Natural killer cell treated with Interleukin-12 subunit alpha and Interleukin-12 subunit beta and Interleukin-15 and Interleukin-18, amount 100 ng/mL, for 72 hours (primary cell): ENCODE results near the gene PRSS50. TPM values are rescaled to one million over a fixed set of nuclear protein-coding genes. Genes with fewer than 3 reads are reported as not detected.

Experiments used
- ATAC-seq, 2 donors: fragments of 150-1000 bp; cut with Tn5 transposase in 1 of 2; sonication (Bioruptor Pico), chemical (Tn5 transposase) in 1 of 2; 2 replicates each; pipeline ENCODE4 v1.10.0; 2021
- DNase-seq: peaks from one replicate; pipeline ENCODE4 v3.0.0; 2022; ENCODE audit warnings: low spot score
- H3K27ac Mint-ChIP-seq, 2 donors: 1 replicate in 1 of 2; 2 replicates in 1 of 2; pipeline ENCODE4 v1.8.0; 2022; ENCODE audit warnings: mixed read lengths in 2 of 2, mild to moderate bottlenecking in 1 of 2, moderate library complexity in 1 of 2
- H3K27me3 Mint-ChIP-seq, 2 donors: 1 replicate in 1 of 2; 2 replicates in 1 of 2; pipeline ENCODE4 v1.8.0; 2022; ENCODE audit warnings: mixed read lengths in 2 of 2
- H3K36me3 Mint-ChIP-seq: one replicate; pipeline ENCODE4 v1.8.0; 2022; ENCODE audit warnings: mixed read lengths
- H3K4me1 Mint-ChIP-seq, 2 donors: 1 replicate in 1 of 2; 2 replicates in 1 of 2; pipeline ENCODE4 v1.8.0; 2022; ENCODE audit warnings: low read depth in 2 of 2, mixed read lengths in 2 of 2, mild to moderate bottlenecking in 1 of 2
- H3K4me3 Mint-ChIP-seq: one replicate; pipeline ENCODE4 v1.8.0; 2022; ENCODE audit warnings: mixed read lengths
- H3K9me3 Mint-ChIP-seq: 2 replicates; pipeline ENCODE4 v1.8.0; 2022; ENCODE audit warnings: mixed read lengths
- total RNA-seq, 2 donors: library from RNA; stranded (reverse); gene quantifications; one replicate each; pipeline ENCODE4 v1.2.3, GENCODE V29; 2022

The PRSS50 gene
- total RNA-seq, 2 donors from 2014 or later: not detected

DNA sequence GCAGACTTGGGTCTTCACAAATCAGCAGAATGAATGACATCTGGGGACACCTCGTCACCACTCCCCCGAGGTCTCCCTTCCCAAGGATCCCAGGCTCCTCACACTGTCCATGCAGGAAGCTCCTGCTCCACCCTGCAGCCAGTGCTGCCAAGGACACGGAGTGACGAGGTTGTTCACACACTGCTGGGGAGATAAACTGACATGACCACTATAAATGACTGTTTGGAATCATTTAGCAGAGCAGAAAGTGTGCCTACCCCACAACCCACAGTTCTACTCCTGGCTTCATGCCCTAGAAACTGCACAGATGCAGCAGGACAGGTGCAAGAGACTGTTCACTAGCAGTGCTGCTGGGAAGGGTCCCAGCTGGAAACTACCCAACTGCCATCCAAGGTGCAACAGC, 19.7 kb upstream of the PRSS50 start:
- H3K4me3 Mint-ChIP-seq: no peak overlapping the region
- no peaks in the 10 kb centered on the region for H3K9me3 Mint-ChIP-seq
- ATAC-seq: no peak
- DNase-seq: no peak
- no peaks in the 10 kb centered on the region for H3K4me1 Mint-ChIP-seq
- H3K36me3 Mint-ChIP-seq: no peaks in the 10 kb centered on the region
- H3K27me3 Mint-ChIP-seq: peaks cover 8 to 9% of the 10 kb centered on the region in 2 donors
- H3K27ac Mint-ChIP-seq: no peak overlapping the region

DNA sequence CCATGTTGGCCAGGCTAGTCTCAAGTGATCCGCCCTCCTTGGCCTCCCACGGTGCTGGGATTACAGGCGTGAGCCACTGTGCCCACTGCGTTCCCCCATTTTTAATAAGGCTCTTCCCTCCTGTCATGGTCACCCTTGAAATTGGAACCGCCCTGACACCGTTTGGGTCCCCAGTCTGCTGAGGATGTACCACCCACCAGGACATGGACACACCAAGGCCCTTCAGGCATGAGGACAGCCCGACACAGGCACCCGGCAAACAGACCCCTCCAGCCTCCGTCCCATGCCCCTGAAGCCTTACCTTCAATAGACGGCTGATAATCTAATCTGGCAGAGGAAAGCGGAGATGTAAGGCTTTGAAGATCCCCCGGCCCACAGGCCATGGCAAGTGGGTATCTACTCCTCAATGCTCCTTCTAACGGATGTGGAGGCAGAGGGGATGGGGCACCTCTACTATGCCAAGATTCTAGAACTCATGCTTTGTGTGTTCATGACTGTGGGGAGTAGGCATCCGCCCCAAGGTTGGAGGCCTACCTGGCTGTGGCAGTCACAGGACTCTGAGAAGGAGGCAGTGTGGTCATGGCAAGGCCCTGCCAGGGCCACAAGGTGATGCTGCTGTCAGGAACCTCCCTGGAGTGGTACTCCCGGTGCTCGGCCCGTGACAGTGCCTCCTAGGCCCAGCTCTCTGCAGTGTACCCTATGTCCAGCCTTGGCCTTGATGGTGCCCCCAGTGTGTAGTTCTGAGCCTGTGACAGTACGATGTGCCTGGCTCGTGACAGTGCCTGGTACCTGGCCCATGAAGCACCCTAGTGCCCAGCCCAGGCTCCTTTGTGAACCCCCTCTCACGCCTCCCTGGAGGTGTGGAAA, 18.6 kb upstream of the PRSS50 start:
- peak in 1 of 2 donors; percentile 38 for ATAC-seq
- H3K27me3 Mint-ChIP-seq: peaks cover 8 to 10% of the 10 kb centered on the region in 2 donors
- no peaks in the 10 kb centered on the region for H3K4me1 Mint-ChIP-seq
- H3K36me3 Mint-ChIP-seq: no peaks in the 10 kb centered on the region
- H3K27ac Mint-ChIP-seq: no peak overlapping the region
- DNase-seq: no peak
- no peak overlapping the region for H3K4me3 Mint-ChIP-seq
- H3K9me3 Mint-ChIP-seq: no peaks in the 10 kb centered on the region

DNA sequence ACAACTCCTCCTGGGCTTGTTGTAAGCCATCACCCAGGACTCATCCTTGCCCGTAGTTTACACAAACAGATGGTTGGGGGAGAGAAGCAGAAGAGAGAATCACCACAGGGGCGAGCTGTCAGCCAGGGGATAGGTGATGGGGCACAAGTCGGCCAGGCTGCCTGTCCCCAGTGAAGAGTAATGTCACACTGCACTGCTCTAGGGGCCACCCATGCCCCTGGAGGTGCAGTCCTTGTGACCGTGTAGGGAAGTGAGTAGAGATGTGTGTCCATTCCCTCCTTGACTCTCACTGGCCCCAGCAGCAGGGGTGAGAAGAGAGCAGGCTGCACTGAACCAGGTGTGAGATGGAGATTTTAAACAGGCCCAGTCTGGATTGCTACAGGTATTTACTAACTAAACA, 17.1 kb upstream of the PRSS50 start:
- Mint-ChIP-seq H3K27ac (no peak overlapping the region), H3K4me3 (no peak overlapping the region), H3K4me1 (no peaks in the 10 kb centered on the region), H3K9me3 (no peaks in the 10 kb centered on the region), H3K27me3 (peaks cover 12 to 18% of the 10 kb centered on the region in 2 donors), H3K36me3 (no peaks in the 10 kb centered on the region)
- ATAC-seq (peak in 1 of 2 donors; percentile 57), DNase-seq (no peak)

DNA sequence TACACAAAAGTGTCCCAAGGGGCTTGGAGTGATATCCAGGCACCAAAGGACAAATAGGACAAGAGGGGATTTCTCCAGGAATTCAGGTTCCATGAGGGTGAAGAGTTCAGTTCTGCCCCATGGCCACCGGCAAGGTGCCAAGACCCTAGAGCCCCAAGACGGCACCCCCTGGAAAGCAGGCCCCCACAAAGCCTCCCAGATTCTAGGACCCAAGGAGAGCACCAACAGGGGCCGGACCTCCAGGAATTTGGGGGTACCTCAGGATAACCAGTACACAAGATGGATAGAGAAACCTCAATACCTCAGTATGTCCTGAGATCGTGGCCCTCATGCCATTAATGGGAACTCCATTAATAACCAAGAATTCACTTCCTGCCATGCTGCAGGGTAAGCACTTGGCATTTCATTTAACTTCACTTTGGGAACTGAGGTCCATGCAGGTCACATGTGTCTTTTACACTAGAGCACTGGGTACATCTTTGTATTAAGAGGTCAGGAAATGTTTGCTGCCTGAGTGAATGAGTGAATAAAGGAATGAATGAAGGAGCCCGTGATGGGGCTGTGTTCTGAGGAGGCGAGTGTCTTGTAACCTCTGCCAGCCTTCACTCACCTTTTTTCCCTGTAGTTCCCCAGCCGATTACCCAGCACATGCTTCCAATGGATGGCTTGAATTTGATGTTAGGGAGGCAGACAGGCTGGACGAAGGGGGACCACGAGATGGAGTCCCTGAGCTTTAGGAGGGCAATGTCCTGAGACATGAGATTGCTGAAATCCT, 15.5 kb upstream of the PRSS50 start:
- Mint-ChIP-seq H3K9me3 (no peaks in the 10 kb centered on the region), H3K36me3 (no peaks in the 10 kb centered on the region), H3K27ac (no peak overlapping the region), H3K4me1 (no peaks in the 10 kb centered on the region), H3K4me3 (no peak overlapping the region), H3K27me3 (peaks cover 12 to 27% of the 10 kb centered on the region in 2 donors)
- ATAC-seq: no peak
- no peak for DNase-seq

DNA sequence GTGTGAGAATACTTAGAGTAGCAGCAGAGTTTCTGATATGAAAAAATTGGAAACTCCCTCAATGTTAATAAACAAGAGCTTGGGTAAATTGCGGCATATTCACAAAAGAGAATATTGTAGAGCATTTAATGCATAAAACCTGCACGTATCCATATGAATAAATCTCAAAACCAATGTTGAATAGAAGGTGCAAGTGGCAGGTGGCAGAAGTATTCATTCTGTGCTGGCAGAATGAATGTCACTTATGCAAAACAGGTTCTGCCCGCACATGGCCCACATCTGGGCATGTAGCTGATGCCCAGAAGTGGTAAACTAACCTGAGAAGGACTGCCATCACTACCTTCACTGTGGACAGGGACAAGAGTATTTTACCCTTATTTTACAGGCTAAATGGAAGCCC, 14.1 kb upstream of the PRSS50 start:
- Mint-ChIP-seq H3K4me3 (no peak overlapping the region), H3K27me3 (peaks cover 6 to 19% of the 10 kb centered on the region in 2 donors), H3K4me1 (no peaks in the 10 kb centered on the region), H3K9me3 (no peaks in the 10 kb centered on the region), H3K36me3 (no peaks in the 10 kb centered on the region), H3K27ac (no peak overlapping the region)
- no peak for ATAC-seq
- DNase-seq: no peak

DNA sequence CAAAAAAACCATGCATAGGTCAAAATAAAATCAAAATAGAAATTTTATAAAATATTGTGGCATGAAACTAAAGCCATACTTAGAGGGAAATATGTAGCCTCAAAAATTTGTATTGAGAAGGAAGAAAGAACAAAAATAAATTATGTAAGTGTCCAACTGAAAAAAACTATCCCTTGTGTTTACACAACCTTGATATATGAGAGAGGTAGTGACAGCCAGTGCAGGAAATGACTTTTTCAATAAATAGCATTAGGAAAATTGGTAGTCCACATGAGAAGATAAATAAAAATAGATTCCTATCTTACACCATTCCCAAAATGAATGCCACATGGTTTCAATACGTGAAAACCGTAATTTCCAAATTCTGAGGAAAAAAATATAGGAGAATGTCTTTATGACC, 13.2 kb upstream of the PRSS50 start:
- DNase-seq: no peak
- Mint-ChIP-seq H3K36me3 (no peaks in the 10 kb centered on the region), H3K9me3 (no peaks in the 10 kb centered on the region), H3K4me3 (no peak overlapping the region), H3K27ac (no peak overlapping the region), H3K4me1 (no peaks in the 10 kb centered on the region), H3K27me3 (peaks cover 11 to 28% of the 10 kb centered on the region in 2 donors)
- no peak for ATAC-seq

DNA sequence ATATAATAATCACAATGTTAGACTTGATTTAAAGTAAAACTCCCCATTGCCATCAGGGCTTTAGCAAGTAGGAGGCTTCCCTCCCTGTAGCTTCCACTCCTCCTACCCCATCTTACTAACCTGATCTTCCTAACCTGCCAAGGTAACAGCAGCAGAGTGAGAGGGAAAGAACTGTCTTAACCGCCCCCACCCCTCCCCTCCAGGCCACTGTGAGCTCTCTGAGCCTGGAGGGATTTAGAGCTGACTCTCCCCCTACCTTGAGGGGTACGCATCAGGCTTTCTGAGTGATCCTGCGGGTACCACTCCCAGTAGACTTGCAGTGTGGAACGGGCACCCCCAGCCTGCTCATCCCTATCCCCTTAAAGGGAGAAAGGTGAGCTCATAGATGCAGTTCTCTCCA, 11.4 kb upstream of the PRSS50 start:
- Mint-ChIP-seq H3K9me3 (no peaks in the 10 kb centered on the region), H3K36me3 (no peaks in the 10 kb centered on the region), H3K4me1 (no peaks in the 10 kb centered on the region), H3K27me3 (peaks cover 14 to 31% of the 10 kb centered on the region in 2 donors), H3K27ac (no peak overlapping the region), H3K4me3 (no peak overlapping the region)
- ATAC-seq (no peak), DNase-seq (no peak)

DNA sequence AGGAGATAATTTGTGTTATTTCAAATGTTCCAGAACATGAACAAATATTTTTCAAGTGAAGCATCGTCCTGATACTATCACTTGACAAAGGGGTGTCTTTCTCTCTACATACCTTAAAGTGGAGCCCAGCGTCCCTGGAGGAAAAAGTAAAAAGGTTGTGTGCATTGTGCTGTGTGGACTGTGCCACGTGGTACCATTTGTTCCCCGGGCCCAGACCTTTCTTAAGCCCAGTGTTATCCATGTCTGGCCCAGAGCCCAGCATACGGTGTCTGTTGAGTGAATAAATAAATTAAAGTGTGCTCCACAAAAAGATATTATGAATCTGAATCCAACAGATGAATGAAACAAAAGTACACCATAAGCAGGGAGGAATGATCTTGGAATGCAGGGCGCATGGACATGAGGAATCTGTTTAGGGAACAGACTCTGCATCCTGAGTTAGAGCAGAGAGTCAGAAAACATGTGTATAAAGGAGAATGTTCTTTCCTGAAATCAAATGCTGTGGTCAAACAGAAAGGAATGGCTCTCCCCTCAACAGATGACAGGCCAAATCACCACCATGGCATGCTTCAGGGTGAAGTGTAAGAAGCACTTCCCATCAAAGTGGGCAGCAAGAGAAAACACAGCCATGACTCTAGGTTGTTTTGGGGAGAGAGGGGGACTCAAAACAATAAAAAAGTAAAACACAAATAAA, 8.1 kb upstream of the PRSS50 start:
- H3K4me3 Mint-ChIP-seq: no peak overlapping the region
- H3K27ac Mint-ChIP-seq: no peak overlapping the region
- no peak for DNase-seq
- no peaks in the 10 kb centered on the region for H3K36me3 Mint-ChIP-seq
- no peaks in the 10 kb centered on the region for H3K4me1 Mint-ChIP-seq
- H3K27me3 Mint-ChIP-seq: peaks cover 13 to 27% of the 10 kb centered on the region in 2 donors
- no peak for ATAC-seq
- H3K9me3 Mint-ChIP-seq: no peaks in the 10 kb centered on the region

DNA sequence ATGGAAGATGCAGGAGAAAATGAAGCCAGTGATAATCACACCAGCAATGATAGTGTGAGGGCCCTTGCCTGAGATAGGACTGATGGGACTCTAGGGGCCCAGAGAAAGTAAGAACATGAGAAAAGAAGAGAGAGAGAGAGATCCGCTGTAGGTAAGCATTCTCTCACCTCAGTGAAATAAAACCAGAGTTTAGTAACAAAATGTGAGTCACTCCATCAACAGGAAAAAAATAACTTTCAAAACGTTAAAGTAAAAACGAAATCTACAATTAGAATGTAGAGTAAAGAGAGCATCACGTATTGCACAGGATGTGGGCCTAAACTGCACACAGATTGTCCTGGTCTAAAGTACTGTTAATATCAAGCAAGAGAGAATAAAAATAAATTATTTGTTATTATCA, 6.8 kb upstream of the PRSS50 start:
- H3K4me1 Mint-ChIP-seq: no peaks in the 10 kb centered on the region
- no peak for DNase-seq
- peak in 1 of 2 donors; percentile 74 for ATAC-seq
- H3K27me3 Mint-ChIP-seq: peaks cover 11 to 19% of the 10 kb centered on the region in 2 donors
- no peak overlapping the region for H3K4me3 Mint-ChIP-seq
- no peaks in the 10 kb centered on the region for H3K36me3 Mint-ChIP-seq
- H3K9me3 Mint-ChIP-seq: no peaks in the 10 kb centered on the region
- no peak overlapping the region for H3K27ac Mint-ChIP-seq

DNA sequence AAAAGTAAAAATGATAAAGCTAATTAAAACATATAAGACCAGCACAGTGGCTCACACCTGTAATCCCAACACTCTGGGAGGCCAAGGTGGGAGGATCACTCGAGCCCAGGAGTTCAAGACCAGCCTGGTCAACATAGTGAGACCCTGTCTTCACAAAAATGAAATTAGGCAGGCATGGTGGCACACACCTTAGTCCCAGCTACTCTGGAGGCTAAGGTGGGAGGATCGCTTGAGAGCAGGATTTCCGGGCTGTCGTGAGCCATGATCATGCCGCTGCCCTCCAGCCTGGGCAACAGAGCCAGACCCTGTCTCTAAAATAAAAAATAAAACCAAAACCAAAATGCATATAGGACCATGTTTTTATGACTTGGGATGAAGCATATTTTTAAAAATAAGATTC, 4.8 kb upstream of the PRSS50 start:
- Mint-ChIP-seq H3K36me3 (no peaks in the 10 kb centered on the region), H3K4me1 (no peaks in the 10 kb centered on the region), H3K27ac (no peak overlapping the region), H3K4me3 (no peak overlapping the region), H3K9me3 (no peaks in the 10 kb centered on the region), H3K27me3 (peaks cover 12 to 21% of the 10 kb centered on the region in 2 donors)
- ATAC-seq (no peak), DNase-seq (no peak)

DNA sequence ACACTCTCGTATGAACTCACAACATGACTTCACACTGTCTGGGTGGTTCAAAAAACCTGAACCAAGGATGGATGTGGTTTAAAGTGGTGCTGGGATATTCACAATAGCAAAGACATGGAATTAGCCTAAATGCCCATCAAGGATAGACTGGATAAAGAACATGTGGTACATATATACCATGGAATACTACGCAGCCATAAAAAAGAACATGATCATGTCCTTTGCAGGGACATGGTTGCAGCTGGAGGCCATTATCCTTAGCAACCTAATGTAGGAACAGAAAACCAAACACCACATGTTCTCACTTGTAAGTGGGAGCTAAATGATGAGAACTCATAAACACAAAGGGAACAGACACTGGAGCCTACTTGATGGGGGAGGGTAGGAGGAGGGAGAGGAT, 3.3 kb upstream of the PRSS50 start:
- DNase-seq (no peak), ATAC-seq (no peak)
- Mint-ChIP-seq H3K36me3 (no peaks in the 10 kb centered on the region), H3K4me1 (no peaks in the 10 kb centered on the region), H3K9me3 (no peaks in the 10 kb centered on the region), H3K4me3 (no peak overlapping the region), H3K27ac (no peak overlapping the region), H3K27me3 (peaks cover 5 to 17% of the 10 kb centered on the region in 2 donors)

DNA sequence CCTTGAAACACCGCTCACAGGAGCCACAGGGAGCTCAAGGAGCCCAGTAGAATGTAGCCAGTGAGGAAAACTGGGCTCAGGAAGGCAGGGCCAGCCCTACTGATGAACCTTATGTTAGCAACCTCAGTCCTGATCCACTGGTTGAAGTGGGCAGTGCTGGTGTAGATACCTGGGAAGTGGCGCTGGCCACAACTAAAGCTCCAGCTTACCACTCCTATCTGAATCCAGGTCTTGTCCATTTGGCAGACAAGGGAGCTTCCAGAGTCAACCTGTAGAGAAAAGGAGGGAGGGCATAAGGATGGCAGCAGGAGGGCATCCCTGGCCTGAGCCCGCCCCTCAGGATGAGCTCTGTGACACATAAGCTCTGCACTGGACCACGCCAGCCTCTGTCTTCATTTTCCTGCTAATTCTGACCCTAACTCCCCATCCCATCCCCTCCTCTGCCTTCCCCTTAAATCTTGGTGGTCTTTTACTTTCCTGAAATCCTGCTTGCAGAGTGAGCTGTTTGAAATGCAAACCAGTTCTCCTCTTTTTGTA, 2.1 kb upstream of the PRSS50 start:
- H3K4me1 Mint-ChIP-seq: no peaks in the 10 kb centered on the region
- H3K27me3 Mint-ChIP-seq: peaks cover 0 to 13% of the 10 kb centered on the region in 2 donors
- ATAC-seq: no peak
- no peaks in the 10 kb centered on the region for H3K9me3 Mint-ChIP-seq
- no peaks in the 10 kb centered on the region for H3K36me3 Mint-ChIP-seq
- no peak overlapping the region for H3K27ac Mint-ChIP-seq
- H3K4me3 Mint-ChIP-seq: no peak overlapping the region
- DNase-seq: no peak

DNA sequence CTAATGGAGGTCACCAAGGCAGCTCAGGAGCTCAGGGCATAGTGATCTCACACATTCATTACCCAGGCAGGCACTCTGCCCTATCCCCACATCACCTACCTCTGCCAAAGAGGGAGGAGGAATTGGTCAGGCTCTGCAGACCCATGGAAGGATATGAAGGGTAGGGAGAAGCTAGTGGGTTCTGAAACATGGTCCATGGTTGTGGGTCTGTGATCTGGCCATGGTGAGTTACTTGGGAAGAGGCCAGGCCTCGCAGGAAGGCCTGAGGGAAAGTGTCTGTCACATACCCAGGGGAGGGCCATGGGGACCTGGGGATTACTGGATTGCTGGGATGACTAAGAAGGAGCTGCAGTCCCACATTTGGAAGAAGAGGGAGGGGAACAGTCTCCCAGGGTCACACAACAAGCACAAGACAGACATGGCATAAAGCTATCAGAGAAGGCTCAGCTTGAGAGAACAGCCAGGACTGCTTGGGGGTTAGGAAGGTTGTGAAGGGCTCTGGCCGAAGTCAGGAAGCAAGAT, 1.4 kb upstream of the PRSS50 start:
- Mint-ChIP-seq H3K27ac (no peak overlapping the region), H3K27me3 (peaks cover 0 to 13% of the 10 kb centered on the region in 2 donors), H3K36me3 (no peaks in the 10 kb centered on the region), H3K4me3 (no peak overlapping the region), H3K9me3 (no peaks in the 10 kb centered on the region), H3K4me1 (no peaks in the 10 kb centered on the region)
- no peak for ATAC-seq
- DNase-seq: no peak
